ENCODE results near the gene CDCA7.
"Not testable (repeated sequence)": the region's sequence is repeated elsewhere in the genome, so short reads cannot be mapped to it uniquely, and the experiment has no call there.

Gene CDCA7

DNA sequence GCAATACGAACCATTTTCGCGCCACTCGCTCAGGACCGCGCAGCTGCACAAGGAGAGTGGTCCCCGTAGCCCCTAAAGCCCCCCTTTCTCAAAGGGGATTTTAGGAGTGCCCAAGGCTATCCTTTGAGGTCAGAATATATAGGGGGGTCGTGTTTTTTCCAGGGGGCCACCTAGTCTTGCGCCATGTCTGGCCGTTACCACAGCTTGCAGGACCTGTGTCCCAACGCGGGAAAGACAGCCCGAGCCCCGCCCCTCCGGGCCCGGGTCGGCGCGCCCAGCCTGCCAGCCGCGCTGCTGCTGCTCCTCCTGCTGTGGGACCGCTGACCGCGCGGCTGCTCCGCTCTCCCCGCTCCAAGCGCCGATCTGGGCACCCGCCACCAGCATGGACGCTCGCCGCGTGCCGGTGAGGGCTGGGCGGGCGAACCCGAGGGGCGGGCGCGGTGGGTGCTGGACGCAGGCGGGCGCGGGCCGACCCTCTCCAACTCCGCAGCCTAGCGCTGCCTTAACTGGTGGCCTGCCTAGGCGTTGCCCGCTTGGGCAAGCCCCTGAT lies at the start of gene CDCA7:
TSS of gene CDCA7 (plus strand) at position 291 of the 550 bp plus-strand sequence. CDS start at position 383, 92 bp downstream.
- DNase-seq (ENCODE audit: low read depth), result peak; percentile 75

DNA sequence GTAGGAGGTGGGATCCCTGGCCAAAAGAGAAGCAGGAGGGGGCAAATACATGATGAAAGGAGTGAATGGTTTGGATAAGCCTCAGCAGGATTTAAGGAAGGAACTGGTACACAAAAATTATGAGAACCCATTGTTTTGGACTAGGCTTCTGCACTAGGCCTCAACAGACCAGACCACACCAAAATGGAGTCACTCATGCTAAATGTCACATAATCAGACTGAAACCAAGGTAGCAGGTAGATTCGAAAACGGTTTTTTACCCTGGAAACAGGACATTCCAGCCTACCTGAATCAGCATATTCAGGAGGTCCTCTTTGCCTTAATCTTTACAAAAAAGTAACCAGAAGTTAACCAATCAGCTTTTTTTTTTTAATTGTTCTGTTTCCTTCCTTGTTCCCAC lies 49.4 kb upstream of the CDCA7 start:
- DNase-seq (ENCODE audit: low read depth), result no peak

DNA sequence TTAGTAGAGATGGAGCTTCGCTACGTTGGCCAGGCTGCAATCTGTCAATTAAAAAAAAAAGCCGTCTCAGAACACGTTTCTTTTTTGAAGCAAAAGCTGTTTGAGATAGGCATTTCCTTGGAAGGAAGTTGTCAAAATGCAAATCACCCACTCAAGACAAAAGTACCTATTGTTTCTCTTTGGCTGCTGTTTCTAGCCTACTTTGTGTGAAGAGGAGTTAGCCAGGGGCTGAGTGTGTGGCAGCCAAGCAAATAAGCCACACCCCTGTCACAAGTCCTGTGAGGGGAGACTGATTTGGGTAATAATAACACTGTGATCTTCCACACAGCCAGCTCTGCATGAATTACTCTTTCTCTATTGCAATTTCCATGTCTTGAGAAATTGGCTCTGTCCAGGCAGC lies 47.4 kb upstream of the CDCA7 start:
- DNase-seq (ENCODE audit: low read depth), result no peak

- not testable (repeated sequence) for DNase-seq (ENCODE audit: low read depth)
These were observed 45.3 kb upstream of the CDCA7 start for GRCh38 chr2:173309370-173309769.

- no peak for DNase-seq (ENCODE audit: low read depth)
These were observed 42.6 kb upstream of the CDCA7 start for GRCh38 chr2:173311844-173312606.

- DNase-seq (ENCODE audit: low read depth), result peak; percentile 66
These were observed 31.3 kb upstream of the CDCA7 start for GRCh38 chr2:173323371-173323770.

DNA sequence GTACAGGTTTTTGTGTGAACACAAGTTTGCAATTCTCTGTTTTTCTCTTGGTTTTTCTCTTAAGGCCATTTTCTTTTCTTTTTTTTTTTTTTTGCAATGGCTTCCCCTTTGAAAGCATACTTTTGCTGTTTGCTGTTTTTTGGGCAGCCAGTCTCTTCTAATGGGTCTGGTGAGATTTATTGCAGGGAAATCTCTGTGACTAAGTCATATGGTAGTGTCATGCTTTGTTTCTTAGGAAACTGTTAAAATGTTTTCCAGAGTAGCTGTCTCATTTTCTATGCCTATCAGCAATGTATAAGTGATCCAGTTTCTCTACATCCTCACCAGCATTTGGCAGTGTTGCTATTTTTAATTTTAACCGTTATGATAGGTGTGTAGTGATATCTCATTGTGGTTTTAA lies 27.9 kb upstream of the CDCA7 start:
- DNase-seq (ENCODE audit: low read depth), result peak; percentile 43

GRCh38 chr2:173327421-173327820 lies 27.3 kb upstream of the CDCA7 start:
- no peak for DNase-seq (ENCODE audit: low read depth)

GRCh38 chr2:173333003-173333402 lies 21.7 kb upstream of the CDCA7 start:
- DNase-seq (ENCODE audit: low read depth), result not testable (repeated sequence)

GRCh38 chr2:173339807-173340206 lies 14.9 kb upstream of the CDCA7 start:
- DNase-seq (ENCODE audit: low read depth), result no peak

- no peak for DNase-seq (ENCODE audit: low read depth)
These were observed 10.8 kb upstream of the CDCA7 start for GRCh38 chr2:173343921-173344320.

DNA sequence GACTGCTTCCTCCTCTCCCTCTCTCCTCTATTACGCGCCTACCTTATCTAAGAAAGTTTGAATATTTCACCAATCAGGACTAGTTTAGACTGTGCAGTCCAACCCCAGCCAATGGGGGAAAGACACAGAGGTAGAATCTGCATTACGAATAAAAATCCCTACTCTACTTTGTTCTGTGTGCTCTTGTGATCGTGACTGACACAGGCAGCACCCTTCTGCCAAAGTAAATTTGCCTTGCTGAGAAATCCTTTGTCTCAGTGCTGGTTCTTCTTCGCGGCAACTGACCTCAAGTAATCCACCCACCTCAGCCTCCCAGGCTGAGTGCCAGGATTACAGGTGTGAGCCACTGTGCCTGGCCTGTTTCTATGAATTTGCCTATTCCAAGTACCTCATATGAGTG lies 8.6 kb upstream of the CDCA7 start:
- no peak for DNase-seq (ENCODE audit: low read depth)

DNA sequence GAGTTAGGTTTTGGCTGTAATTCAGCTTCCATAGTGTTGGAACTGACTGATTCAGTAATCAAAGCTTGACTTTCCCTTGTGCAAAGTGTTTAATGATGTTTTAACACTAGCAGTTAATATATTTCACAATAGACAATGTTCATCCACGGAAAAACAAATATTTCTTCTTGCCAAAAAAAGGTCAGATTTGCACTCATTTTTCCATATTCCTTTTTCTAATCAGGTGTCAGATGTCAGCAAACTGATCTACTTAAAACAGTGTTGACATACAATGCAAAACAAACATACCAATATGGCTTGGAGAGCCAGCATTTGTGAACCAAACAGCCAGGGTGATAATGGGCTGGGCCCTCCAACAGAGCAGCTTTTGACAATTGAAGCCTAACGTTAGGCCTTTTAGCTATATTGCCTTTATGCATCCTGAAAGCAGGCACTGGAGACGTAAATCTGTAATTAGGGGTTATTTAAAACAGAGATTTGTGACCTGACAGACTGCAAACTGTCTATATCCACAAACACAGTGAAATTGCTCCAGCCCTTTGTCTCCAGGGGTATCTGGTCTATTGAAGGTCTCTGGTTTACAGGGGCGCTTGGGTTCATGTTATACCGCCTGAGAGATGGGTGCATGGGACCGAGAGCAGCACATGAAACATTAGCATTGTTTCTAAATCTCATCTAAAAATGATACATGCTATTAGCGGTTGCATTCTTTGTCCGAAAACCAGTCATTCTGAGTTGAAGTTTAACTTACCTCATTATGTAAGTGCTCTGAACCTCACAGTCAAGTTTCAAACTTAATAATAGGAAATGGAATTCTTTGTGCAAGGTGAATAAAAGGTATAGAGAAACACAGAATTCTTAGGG lies 7.1 kb upstream of the CDCA7 start:
- no peak for DNase-seq (ENCODE audit: low read depth)

- DNase-seq (ENCODE audit: low read depth), result no peak
These were observed 5.4 kb upstream of the CDCA7 start for GRCh38 chr2:173349287-173349686.

DNA sequence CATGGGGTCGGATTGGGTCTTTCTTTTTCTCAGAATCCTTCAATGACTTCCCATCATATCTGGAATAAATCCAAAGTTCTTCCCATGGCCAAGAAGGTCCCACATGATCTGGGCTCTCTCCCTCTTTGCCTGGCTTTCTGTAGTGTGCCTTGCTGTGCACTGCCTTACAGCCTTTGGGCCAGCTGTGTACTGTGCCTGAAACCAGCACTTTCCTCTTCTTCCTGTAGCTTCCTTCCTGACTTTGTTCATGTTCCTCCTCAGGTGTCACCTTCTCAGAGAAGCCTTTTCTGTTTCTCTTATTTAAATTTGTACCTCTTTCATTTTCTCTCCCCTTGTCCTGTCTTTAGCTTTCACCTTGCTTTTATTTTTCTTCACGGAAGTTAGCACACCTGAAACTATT lies 4.3 kb upstream of the CDCA7 start:
- no peak for DNase-seq (ENCODE audit: low read depth)

- DNase-seq (ENCODE audit: low read depth), result no peak
These were observed 2.8 kb upstream of the CDCA7 start for GRCh38 chr2:173351879-173352278.

DNA sequence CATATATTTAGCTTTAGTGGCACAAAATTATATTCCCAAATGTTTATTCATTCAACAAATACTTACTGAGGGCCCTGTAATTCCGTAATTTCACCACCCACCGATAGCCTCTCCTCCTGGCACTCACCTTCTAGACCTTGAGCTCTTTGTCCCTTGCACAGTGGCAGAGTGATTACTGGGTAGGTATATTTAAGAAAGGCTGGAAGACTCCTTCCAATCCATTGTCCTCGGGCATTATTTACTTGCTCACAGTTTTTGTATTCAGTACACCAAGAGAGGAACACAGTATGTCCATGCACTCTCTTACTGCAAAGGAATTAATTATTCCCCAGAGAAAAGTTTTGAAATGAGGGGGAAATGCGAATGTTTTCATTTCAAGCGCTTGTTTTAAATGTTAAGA lies 1.1 kb upstream of the CDCA7 start:
- no peak for DNase-seq (ENCODE audit: low read depth)

- peak; percentile 74 for DNase-seq (ENCODE audit: low read depth)
These were observed 545 bp upstream of the CDCA7 start for GRCh38 chr2:173354073-173354581.

- DNase-seq (ENCODE audit: low read depth), result peak; percentile 82
These were observed 627 bp downstream of the CDCA7 start for GRCh38 chr2:173355132-173355865.

DNA sequence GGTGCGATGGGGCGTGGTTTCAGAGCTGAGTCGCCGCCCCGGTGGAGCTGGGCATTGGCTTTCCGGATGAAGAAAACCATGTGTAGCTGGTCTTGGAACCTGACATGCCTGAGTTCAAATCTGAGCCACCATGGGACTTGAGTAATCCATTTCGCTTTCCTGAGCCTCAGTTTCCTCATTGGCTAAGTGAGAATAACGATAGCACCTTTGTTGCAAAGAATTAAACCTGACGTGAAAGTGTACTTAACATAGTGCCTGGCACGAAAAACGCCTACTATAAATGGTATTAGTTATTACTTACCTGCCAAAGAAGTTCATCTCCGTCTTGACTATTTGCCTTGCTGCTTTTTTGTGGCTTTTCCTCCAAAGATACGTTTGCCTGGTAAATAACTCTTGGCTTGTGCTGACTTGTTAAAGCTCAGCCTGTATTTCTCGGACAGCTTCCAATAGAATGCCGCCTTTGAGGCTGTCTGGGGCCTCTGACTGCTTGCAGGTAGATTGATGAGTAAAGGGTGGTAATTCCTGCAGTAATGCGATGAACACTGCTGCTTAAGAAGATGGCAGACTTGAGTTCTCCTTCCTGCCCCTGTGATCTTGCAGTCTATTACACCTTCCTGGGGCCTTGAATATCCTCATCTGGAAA lies 1.3 kb downstream of the CDCA7 start:
- DNase-seq (ENCODE audit: low read depth), result peak; percentile 5

- DNase-seq (ENCODE audit: low read depth), result no peak
These were observed 2.7 kb downstream of the CDCA7 start for GRCh38 chr2:173357346-173357745.

Data from ELR (cell line).